T47D (cell line): ENCODE measurements around the gene FGD4.

Experiments used
- DNase-seq, 2 experiments: peaks; one replicate each; pipeline versions ENCODE4 v3.0.0 to v3.0.0-alpha.2; 2011 to 2012; ENCODE audit warnings: low read depth in 1 of 2, low spot score in 1 of 2
- JUND ChIP-seq: IDR thresholded peaks from 2 replicates; pipeline ENCODE4 v1.6.1; 2012; ENCODE audit warnings: low read depth
- in situ Hi-C: cut with HindIII; loops from 2 replicates; pipeline ENCODE4 v1.10.0; 2016; ENCODE audit warnings: low sequenced_read_pairs, low pct_unique_long_range_greater_than_20kb

The FGD4 gene

DNA sequence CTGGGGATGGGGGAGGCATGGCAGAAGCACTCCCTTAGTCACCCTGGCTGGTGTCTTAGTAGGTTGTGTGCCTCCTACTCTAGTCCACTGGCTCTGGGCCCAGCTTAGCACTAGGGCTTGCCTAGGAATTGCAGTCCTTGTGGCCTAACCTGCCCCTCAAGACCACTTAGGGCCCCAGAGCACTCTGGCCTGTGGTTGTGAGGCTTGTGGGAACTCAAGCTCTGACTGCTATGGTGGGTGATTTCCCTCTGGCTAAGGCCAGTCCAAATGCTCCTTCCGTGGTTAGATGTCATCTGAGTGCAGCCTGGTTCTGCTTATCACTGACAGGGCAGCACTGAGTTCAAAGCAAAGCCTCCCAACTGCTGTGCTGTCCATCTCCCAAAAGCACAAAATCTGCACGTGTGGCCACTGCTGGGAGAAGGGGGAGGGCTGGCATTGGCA, 20.2 kb downstream of the FGD4 start:
- in situ Hi-C loops, result no loop called here
- no peak for DNase-seq
- TF ChIP-seq JUND, result no peak

- DNase-seq, result no peak
- in situ Hi-C loops, result no loop called here
- TF ChIP-seq JUND, result no peak
Observed at GRCh38 chr12:32420356-32420755, 21.0 kb downstream of the FGD4 start.

DNA sequence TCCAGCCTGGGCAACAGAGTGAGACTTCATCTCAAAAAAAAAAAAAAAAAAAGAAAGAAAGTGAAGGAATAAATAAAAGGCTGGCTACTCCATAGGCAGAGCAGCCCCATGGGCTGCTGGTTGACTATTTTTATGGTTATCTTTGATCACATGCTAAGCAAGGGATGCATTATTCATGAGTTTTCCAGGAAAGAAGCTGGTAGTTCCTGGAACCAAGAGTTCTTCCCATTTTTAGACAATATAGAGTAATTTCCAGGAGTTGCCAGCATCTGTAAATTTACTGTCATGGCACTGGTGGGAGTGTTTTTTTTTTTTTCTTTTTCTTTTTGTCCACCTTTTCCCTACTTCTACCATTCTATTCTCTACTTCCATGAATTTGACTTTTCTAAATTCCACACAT, 24.2 kb downstream of the FGD4 start:
- in situ Hi-C loops, result no loop called here
- no peak for TF ChIP-seq JUND
- DNase-seq, result no peak

DNA sequence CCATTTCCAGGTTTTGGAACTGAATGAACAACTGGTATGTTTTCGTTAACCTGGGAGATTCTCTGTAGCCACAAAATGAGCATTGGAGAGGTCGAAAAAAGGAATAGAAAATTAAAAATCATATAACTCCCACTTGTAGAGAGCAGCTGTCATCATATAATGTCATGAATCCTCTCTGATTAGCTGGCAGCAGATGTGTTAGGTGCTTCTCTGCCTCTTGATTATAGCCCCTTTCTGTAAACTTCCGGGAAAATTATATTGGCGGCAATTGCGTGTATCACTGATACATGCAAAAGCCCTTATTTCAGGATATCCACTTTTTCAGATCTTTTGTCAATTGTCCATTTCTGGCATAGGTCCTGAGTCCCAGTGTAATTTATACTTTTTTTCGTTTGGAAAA, 31.7 kb downstream of the FGD4 start:
- in situ Hi-C loops, result no loop called here
- DNase-seq, result no peak
- TF ChIP-seq JUND, result no peak

DNA sequence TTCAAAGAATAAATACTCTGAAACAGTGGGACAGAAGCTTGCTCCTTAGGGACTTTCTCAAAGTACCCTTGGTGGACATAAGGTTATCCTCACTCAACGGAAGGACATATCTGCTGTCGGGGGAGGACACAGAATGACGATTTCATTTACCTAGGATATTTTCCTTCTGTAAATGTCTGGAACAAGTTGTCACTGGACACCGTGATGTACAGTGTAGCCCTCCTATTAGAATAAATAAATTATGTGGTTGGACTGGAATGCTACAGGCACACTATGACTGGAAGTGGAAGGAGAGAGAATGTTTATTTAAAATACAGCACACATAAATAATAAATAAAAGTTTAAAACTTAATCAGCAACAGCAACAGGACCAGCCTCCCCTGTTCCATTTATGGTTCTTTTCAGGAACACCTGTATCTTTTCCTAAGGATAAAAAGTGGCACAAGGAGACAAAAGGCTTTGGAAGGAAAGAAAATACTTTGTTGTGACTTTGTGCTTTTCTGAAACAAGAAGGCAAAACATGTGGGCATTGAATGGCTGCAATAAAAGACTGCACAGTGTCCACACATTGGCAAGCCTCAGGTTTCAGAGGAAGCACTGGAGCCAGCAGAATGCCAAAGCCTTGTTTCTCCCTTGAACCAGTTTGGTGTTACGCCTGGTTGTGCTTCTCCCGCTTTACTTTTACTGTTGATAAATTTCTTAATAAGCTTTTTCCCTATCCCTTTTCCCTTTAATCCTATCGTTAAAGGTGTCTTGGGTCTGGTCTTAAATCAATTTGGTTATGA, 36.8 kb downstream of the FGD4 start:
- no peak for TF ChIP-seq JUND
- in situ Hi-C loops, result no loop called here
- DNase-seq, result no peak

DNA sequence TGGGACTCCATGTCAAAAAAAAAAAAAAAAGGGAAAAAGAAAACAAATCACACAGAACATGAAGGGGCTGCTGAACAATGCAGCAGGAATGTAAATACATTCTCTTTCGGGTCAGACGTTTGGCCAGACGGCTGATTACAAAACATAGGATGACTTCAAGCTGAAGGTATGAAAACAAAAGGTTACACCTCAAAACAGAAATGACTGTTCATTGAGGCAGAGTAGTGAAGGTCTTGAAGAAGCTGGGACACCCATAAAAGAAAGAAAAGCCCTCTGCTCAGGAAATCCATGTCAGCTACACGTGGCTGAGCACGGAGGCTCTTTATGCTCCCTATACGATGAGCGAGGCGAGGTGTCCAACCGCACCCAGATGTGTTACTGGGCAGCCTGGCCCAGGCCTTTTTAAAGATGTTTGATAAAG, 37.7 kb downstream of the FGD4 start:
- no peak for DNase-seq
- in situ Hi-C loops, result no loop called here
- no peak for TF ChIP-seq JUND

DNA sequence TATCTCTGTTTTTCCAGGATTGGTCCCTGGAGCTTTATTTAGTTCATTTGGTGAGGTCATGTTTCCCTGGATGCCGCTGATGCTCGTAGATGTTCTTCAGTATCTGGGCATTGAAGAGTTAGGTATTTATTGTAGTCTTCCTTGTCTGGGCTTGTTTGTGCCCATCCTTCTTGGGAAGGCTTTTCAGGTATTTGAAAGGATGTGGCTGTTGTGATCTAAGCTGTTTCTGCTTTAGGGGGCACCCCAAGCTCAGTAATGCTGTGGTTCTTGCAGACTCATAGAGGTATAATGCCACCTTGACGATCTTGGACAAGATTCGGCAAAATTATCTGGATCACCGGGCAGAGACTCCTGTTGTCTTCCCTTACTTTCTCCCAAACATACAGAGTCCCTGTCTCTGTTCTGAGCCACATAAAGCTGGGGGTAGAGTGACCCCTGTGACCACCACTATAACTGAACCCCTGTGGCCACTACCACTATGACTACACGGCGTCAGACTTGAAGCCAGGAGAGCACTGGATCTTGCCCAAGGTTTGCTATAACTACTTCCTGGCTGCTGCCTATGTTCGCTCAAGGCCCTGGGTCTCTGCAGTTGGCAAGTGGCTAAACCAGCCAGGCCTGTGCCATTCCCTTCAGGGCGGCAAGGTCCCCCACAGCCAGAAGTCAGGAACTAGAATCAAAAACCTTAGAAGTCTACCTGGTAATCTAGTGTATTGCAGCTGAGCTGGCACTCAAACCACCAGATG, 40.9 kb downstream of the FGD4 start:
- peak in 1 of 2 experiments; percentile 37 for DNase-seq
- TF ChIP-seq JUND, result no peak
- in situ Hi-C loops, result no loop called here

DNA sequence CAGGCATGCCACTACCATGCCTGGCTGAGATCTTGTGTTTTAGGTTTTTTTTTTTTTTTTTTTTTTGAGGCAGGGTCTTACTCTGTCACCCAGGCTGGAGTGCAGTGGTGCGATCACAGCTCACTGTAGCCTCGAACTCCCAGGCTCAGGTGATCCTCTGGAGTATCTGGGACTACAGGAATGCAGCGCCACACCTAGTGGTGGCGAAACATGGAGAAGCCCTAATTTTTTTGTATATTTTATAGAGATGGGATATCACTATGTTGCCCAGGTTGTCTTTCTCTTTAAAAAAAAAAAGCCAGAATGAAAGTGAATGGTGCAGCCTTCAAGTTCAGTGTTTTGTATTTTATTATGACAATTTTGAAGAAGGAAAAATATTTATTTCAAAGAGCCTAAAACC, 44.1 kb downstream of the FGD4 start:
- DNase-seq, result no peak

GRCh38 chr12:32444895-32445294, 45.5 kb downstream of the FGD4 start:
- no peak for TF ChIP-seq JUND
- peak in 1 of 2 experiments; percentile 72 for DNase-seq
- in situ Hi-C loops, result no loop called here

More for the DNA sequence above, 44.1 kb downstream of the FGD4 start:
- in situ Hi-C loops, result no loop called here
- no peak for TF ChIP-seq JUND

GRCh38 chr12:32445356-32445755, 46.0 kb downstream of the FGD4 start:
- in situ Hi-C loops, result no loop called here
- DNase-seq, result no peak

DNA sequence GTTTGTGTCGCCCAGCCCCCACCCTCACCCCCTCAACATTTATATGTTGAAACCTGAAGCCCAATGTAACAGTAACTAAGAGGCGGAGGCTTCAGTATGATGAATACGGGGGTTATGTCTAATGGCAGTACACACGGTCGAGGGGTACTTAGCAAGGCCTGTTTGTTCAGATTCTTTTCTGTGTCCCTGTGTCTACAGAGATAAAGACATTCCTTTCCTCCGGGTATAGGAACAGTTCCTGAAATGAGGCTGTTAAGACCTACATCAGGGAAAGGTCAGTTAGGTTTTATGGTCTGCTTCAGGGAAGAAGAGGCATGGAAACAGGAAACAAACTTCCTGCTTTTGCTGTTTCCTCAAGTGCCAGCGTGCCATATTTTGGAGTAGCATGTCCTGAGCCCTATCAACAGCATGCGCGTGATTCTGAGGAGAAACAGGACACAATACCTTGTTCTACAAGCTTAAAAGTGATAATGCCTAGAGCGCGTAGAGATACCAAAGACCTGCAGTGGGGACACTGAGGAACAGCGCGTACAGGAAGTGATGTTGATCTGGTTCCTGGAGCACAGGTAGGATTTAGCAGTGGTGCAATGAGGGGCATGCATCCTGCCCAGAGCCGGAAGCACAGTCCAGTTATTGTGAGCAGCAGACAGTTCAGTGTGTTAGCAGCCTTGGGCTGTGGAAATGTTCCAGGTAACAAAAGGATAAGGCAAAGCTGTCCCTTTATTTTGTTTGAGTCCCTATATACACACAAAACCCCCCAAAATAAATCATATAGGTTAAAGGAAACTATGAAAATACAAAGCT, 47.2 kb downstream of the FGD4 start:
- no peak for TF ChIP-seq JUND
- in situ Hi-C loops, result no loop called here
- DNase-seq, result no peak

More at GRCh38 chr12:32445356-32445755, 46.0 kb downstream of the FGD4 start:
- no peak for TF ChIP-seq JUND

DNA sequence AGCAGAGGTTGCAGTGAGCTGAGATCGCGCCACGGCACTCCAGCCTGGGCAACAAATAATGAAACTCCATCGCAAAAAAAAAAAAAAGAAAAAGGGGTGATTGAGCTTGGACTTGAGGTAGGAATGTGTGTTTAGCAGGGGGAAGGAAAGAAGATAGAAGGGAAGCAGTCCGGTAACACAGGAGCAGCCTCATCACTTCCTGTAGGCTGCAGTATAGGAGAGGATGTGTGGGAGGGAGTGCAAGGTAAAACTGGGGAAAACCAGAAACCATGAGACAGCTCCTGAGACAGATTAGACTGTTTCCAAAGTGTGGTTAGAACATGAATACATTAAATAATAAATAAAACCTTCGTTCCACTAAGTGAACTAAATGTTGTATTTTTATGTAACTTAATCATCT, 49.2 kb downstream of the FGD4 start:
- DNase-seq, result no peak
- in situ Hi-C loops, result no loop called here
- TF ChIP-seq JUND, result no peak
